NCI-H69 (cell line): ENCODE measurements around the gene EFCAB8.

ENCODE experiments used
- DNase-seq: peaks from one replicate; lab custom pipeline; 2025; lab: John Stamatoyannopoulos, UW

Gene EFCAB8

GRCh38 chr20:32986331-32986966 lies 127.7 kb downstream of the EFCAB8 start:
- DNase-seq, result no peak

GRCh38 chr20:32987044-32987825 lies 128.5 kb downstream of the EFCAB8 start:
- DNase-seq, result no peak

GRCh38 chr20:32988008-32988407 lies 129.3 kb downstream of the EFCAB8 start:
- no peak for DNase-seq

DNA sequence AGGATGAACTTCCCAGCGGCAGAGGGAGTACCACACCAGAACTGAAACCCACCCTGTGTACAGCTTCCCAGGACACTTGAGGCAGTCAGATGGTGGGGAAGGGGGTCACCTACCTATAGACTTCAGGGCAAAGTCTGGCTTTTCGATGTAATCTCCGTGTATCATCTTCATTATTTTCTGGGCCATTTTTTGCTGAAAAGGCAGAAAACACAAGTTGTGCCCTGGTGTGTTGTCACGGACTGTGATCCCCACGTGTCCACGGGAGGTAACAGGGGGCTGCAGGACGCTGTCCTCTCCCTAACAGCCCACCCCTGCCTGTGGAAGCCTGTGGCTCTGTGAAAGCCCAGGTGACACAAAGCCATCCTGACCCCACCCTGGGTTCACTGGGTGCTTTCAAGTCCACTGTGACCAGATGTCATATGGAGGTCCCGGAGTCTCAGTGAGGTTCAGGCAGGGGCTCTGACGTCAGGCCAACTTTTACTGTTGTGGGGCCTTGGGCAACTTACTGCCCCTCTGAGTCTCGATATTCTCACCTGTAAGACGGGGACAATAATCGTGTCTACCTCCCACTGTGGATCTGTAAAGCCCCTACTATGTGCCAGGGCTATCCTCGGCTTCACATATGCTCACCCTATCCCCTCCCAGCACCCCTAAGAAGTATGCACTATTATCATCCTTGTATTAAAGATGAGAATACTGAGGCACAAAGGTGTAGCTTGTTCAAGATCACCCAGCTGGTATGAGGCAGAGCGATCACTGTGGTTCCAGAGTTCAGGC lies 131.0 kb downstream of the EFCAB8 start:
- DNase-seq, result no peak

- DNase-seq, result no peak
Observed at GRCh38 chr20:32990426-32990825, 131.7 kb downstream of the EFCAB8 start.

DNA sequence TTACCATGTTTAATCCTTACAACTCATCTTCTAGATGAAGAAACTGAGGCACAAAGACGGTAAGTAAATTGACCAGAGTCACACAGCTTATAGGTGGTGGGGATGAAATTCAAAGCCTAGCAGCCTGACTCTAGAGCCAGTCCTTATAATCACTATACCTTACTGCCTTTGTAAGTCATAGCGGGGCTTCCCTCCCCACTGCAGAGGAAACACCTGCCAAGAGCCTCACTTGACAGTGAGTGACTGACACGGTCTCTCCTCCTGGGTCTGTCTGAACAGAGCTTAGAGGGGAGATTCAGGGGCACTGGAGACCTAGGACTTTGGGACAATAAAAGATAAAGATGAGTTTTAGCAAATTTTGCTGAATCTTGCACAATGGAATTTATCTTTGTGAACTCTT lies 132.7 kb downstream of the EFCAB8 start:
- DNase-seq, result no peak

DNA sequence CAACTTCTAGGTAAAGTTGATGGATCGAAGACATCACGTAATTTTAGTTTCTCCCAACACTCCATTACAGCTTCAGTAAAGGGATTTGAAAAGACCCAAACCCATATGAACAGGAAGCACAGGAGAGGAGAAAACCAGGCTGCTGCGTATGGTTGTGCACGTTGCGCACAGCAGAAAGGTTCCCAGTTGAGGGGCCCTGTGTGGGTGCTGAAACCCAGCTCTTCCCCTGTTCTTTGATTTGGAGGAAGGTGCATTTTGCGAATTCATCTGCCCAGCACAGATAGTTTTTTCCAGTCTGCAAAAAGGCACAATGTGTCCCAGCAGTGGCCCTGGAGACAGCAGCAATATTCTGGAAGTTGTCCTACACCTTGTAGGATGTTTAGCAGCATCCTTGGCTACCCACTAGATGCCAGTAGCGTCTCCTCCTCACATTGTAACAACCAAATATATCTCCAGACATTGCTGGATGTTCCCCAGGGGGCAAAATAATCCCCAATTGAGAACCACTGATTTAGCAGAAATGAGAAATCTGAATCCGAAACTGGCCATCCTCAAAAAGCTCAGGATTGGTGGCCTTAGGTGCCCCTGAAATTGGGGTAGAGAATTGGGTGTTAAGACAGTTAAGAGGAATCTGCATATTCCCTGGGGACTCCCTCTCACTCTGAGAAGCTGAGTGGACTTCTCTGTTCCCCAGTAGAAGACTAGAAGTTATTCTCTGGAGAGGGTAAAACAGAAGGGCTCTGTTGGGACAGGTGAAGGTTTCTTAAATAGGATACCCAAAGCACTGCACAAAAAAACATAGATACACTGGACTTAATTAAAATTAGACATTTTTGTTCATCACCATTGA lies 133.3 kb downstream of the EFCAB8 start:
- DNase-seq, result no peak

- no peak for DNase-seq
Observed at GRCh38 chr20:32993496-32994050, 134.8 kb downstream of the EFCAB8 start.

DNA sequence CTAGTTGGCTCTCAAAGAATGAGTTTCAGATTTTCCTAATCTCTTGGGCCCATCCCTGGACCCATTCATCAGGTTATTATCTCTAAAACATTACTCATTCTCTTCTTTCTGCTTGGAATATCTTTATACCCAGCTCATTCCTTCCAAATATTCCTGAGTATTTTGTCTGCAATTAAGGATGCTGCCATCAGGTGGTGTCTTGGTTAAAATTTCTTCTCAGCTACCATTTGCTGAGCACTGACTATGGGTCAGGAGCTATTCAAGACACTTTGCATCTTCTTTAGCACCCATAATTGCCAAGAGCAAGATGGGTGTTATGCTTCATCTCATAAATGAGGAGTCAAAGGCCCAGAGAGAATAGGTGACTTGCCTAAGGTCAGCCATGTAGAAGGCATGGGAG lies 137.1 kb downstream of the EFCAB8 start:
- DNase-seq, result no peak

GRCh38 chr20:32997431-32997830 lies 138.7 kb downstream of the EFCAB8 start:
- no peak for DNase-seq

- no peak for DNase-seq
Observed at GRCh38 chr20:32999603-33000250, 141.0 kb downstream of the EFCAB8 start.

- no peak for DNase-seq
Observed at GRCh38 chr20:33000802-33001466, 142.2 kb downstream of the EFCAB8 start.

- DNase-seq, result no peak
Observed at GRCh38 chr20:33002087-33002808, 143.5 kb downstream of the EFCAB8 start.

- DNase-seq, result no peak
Observed at GRCh38 chr20:33004141-33004751, 145.5 kb downstream of the EFCAB8 start, which contains the start of gene SUN5. TSS of gene SUN5 (minus strand) at chr20:33004433. CDS start at chr20:33004340, 93 bp downstream.

DNA sequence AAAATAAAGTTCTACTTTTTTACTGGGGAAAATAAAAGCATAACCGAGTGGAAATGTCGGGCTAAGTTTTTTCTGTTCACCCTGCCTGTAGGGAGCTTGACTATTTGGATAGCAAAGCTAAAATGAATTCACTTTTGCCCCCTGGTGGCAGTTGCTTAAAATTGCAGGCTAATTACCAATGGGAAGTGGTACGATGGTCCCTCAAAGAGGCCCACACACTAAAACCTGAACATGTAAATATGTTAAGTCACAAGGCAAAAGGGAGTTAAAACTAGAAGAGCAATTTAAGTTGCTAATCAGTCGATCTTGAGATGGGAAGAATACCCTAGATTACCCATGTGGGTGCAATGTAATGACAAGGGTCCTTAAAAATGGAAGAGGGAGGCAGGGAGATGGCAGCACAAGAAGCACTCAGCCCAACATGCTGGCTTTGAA lies 146.4 kb downstream of the EFCAB8 start:
- DNase-seq, result no peak

DNA sequence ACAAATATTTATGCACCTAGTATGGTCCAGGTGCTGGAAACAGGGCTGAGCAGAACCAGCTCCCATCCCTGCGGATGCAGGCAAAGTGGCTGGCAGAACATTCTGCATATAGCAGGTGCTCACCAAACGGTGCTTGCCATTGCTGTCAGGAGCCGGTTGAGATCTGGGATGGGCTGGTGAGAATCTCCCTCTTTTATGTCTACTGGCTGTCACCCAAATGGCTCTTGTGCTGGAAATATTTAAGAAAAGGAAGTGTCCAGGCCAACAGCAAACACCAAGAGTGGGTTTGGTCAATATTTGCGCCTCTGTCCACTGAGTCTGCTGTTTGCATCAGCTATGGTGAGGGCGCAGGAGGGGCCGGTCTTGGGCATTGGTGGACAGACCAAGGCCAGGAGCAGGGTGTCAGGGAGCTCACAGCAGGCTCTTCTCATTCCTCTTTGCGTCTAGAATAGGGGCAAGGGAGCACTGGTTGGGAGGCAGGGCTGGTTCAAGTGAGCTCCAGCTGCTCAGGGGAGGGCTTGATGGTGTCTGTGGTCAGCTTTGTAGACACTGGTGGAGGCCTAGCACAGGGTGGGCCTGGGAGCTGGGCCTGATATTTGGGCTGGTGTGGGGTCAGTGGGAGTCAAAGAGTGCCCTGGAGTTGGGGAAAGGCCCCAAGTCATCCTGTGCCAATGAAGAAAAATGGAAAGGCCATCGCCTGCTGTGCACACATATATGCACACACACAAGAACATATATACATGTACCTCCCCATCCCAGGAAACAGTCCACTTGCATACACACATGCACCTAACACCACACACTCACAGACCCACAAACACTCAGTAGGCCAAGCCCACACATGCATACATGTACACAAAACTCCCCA lies 147.4 kb downstream of the EFCAB8 start:
- DNase-seq, result no peak

GRCh38 chr20:33006776-33007375 lies 148.2 kb downstream of the EFCAB8 start:
- no peak for DNase-seq
